Measurements from ENCODE around the gene LTB.

DNA sequence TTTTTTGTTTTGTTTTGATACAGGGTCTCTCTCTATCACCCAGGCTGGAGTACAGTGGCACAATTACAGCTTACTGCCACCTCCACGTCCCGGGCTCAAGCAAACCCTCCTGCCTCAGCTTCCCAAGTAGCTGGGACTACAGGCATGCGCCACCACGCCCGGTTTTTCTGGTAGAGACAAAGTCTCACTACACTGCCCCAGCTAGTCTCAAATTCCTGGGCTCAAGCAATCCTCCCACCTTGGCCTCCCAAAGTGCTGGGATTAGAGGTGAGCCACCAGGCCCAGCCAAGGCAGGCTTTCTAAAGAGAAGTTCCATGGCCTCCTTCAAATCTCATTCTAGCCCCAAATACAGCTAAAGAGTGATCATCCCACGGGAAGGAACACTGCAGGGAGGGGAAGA, 48.2 kb downstream of the LTB start:
- no peak for TF ChIP-seq ZNF70 (CRISPR knock-in tag; IDR thresholded peaks at IDR 0.05)
- TF ChIP-seq OSR1 (CRISPR knock-in tag; IDR thresholded peaks at IDR 0.05): no peak
- TF ChIP-seq, protein P1, sequence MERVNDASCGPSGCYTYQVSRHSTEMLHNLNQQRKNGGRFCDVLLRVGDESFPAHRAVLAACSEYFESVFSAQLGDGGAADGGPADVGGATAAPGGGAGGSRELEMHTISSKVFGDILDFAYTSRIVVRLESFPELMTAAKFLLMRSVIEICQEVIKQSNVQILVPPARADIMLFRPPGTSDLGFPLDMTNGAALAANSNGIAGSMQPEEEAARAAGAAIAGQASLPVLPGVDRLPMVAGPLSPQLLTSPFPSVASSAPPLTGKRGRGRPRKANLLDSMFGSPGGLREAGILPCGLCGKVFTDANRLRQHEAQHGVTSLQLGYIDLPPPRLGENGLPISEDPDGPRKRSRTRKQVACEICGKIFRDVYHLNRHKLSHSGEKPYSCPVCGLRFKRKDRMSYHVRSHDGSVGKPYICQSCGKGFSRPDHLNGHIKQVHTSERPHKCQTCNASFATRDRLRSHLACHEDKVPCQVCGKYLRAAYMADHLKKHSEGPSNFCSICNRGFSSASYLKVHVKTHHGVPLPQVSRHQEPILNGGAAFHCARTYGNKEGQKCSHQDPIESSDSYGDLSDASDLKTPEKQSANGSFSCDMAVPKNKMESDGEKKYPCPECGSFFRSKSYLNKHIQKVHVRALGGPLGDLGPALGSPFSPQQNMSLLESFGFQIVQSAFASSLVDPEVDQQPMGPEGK (CRISPR knock-in tag; IDR thresholded peaks at IDR 0.05; ENCODE audit: borderline replicate concordance): no peak
- TF ChIP-seq ARNTL (CRISPR knock-in tag; IDR thresholded peaks at IDR 0.05; ENCODE audit: borderline replicate concordance, low read depth): no peak
- TF ChIP-seq TOX (CRISPR knock-in tag; IDR thresholded peaks at IDR 0.05; ENCODE audit: borderline replicate concordance): no peak
- TF ChIP-seq CSDC2 (CRISPR knock-in tag; IDR thresholded peaks at IDR 0.05): no peak
- TF ChIP-seq ZNF8 (CRISPR knock-in tag; IDR thresholded peaks at IDR 0.05): no peak
- TF ChIP-seq, protein P2, sequence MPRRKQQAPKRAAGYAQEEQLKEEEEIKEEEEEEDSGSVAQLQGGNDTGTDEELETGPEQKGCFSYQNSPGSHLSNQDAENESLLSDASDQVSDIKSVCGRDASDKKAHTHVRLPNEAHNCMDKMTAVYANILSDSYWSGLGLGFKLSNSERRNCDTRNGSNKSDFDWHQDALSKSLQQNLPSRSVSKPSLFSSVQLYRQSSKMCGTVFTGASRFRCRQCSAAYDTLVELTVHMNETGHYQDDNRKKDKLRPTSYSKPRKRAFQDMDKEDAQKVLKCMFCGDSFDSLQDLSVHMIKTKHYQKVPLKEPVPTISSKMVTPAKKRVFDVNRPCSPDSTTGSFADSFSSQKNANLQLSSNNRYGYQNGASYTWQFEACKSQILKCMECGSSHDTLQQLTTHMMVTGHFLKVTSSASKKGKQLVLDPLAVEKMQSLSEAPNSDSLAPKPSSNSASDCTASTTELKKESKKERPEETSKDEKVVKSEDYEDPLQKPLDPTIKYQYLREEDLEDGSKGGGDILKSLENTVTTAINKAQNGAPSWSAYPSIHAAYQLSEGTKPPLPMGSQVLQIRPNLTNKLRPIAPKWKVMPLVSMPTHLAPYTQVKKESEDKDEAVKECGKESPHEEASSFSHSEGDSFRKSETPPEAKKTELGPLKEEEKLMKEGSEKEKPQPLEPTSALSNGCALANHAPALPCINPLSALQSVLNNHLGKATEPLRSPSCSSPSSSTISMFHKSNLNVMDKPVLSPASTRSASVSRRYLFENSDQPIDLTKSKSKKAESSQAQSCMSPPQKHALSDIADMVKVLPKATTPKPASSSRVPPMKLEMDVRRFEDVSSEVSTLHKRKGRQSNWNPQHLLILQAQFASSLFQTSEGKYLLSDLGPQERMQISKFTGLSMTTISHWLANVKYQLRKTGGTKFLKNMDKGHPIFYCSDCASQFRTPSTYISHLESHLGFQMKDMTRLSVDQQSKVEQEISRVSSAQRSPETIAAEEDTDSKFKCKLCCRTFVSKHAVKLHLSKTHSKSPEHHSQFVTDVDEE (CRISPR knock-in tag; IDR thresholded peaks at IDR 0.05): no peak
- TF ChIP-seq ZNF565 (CRISPR knock-in tag; conservative IDR thresholded peaks at IDR 0.05; ENCODE audit: low read depth): no peak
- no peak for TF ChIP-seq RARB (CRISPR knock-in tag; IDR thresholded peaks at IDR 0.05)
